BE2C (cell line): ENCODE measurements around the gene RGS6.

Source experiments
- DNase-seq: peaks from one replicate; pipeline ENCODE4 v3.0.0-alpha.2; 2020
- H3K27me3 ChIP-seq: fragments of 250-450 bp; sonication (Bioruptor Pico); 2 replicates; pipeline ENCODE4 v1.5.1; 2020; ENCODE audit warnings: mild to moderate bottlenecking
- H3K36me3 ChIP-seq: fragments of 250-450 bp; sonication (Bioruptor Pico); 2 replicates; pipeline ENCODE4 v1.5.1; 2020; ENCODE audit warnings: mild to moderate bottlenecking
- H3K4me1 ChIP-seq: fragments of 250-450 bp; sonication (Bioruptor Pico); 2 replicates; pipeline ENCODE4 v1.5.1; 2020
- H3K4me3 ChIP-seq: 2 replicates; pipeline ENCODE4 v1.5.1; 2011; ENCODE audit warnings: low read depth, low read length
- H3K9me3 ChIP-seq: fragments of 250-450 bp; sonication (Bioruptor Pico); 2 replicates; pipeline ENCODE4 v1.5.1; 2020
- TF ChIP-seq, protein P1 (sequence below): IDR thresholded peaks from 2 replicates; pipeline ENCODE4 v1.5.1; 2012; ENCODE audit warnings: mild to moderate bottlenecking, low read depth, low read length

The RGS6 gene

DNA sequence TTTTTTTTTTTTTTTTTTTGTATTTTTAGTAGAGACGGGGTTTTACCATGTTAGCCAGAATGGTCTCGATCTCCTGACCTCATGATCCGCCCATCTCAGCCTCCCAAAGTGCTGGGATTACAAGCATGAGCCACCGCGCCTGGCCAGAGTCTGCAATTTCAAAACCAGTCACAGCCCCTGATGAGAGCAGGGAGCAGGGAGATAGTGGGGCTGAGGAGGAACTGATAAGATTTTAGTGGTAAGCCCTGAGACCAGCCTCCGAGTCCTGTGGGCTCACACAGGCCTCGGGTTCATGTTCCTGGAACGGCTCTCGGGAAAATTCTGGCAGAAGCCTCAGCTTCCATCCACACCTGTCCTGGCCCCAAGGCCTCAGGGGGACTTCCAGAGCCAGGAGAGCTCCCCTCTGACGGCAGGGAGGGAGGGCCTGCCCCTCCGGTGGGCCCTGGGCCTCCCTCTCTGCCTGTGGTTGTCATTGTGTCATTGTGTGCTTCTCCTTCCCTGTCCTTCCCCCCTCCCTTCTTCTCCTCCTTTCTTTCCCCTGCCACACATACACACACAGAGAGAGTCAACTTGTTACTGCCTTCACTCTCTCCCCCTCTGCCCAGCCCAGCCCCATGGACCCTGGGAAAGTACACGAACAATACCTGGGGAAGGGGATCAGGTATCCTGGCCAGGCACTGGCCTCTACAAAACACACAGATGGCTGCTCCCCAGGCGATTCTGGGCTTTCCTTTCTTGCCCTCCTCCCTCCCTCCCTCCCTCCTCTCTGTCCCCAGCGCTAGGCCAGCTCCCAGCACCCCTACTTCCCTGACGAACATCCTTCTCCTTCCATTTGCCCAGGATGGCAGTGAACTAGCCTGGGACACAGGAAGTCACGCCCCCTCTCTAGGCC lies 667.6 kb downstream of the RGS6 start:
- peak; percentile 58 for DNase-seq
- H3K36me3 ChIP-seq: no peaks in the 10 kb centered on the region
- H3K4me1 ChIP-seq: peaks cover 6% of the 10 kb centered on the region
- TF ChIP-seq, protein P1, sequence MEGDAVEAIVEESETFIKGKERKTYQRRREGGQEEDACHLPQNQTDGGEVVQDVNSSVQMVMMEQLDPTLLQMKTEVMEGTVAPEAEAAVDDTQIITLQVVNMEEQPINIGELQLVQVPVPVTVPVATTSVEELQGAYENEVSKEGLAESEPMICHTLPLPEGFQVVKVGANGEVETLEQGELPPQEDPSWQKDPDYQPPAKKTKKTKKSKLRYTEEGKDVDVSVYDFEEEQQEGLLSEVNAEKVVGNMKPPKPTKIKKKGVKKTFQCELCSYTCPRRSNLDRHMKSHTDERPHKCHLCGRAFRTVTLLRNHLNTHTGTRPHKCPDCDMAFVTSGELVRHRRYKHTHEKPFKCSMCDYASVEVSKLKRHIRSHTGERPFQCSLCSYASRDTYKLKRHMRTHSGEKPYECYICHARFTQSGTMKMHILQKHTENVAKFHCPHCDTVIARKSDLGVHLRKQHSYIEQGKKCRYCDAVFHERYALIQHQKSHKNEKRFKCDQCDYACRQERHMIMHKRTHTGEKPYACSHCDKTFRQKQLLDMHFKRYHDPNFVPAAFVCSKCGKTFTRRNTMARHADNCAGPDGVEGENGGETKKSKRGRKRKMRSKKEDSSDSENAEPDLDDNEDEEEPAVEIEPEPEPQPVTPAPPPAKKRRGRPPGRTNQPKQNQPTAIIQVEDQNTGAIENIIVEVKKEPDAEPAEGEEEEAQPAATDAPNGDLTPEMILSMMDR: no peak
- H3K4me3 ChIP-seq: no peak overlapping the region
- no peaks in the 10 kb centered on the region for H3K9me3 ChIP-seq
- H3K27me3 ChIP-seq: no peaks in the 10 kb centered on the region

GRCh38 chr14:72600551-72601330 lies 668.5 kb downstream of the RGS6 start:
- Histone ChIP-seq H3K27me3 (no peaks in the 10 kb centered on the region), H3K36me3 (no peaks in the 10 kb centered on the region), H3K4me3 (no peak overlapping the region), H3K9me3 (no peaks in the 10 kb centered on the region), H3K4me1 (peaks cover 6% of the 10 kb centered on the region)
- TF ChIP-seq, protein P1: no peak
- DNase-seq: no peak

DNA sequence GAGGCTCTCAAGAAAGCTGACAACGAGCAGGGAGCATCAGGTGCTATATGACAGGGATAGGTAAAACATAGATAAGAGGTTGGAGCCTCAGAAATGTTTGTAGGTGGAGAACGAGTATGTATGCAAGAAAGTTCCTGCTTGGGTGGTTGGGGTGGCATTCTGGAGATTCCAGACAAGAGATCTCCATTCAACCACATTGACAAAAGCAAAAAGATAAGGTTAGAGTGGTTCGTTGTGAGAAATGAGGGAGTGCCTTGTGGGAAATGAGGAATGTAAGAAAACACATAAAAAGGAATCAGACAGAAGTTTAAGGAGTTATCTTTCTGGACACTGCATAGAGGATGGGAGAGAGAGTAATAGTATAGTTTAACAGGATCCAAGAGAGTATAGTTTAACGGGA lies 671.4 kb downstream of the RGS6 start:
- no peak for DNase-seq

GRCh38 chr14:72604133-72604532 lies 671.9 kb downstream of the RGS6 start:
- peaks cover 20% of the 10 kb centered on the region for H3K4me1 ChIP-seq
- no peak for DNase-seq
- no peaks in the 10 kb centered on the region for H3K27me3 ChIP-seq

More for the DNA sequence above, 671.4 kb downstream of the RGS6 start:
- Histone ChIP-seq H3K4me3 (no peak overlapping the region), H3K36me3 (no peaks in the 10 kb centered on the region), H3K27me3 (no peaks in the 10 kb centered on the region), H3K9me3 (no peaks in the 10 kb centered on the region), H3K4me1 (peaks cover 20% of the 10 kb centered on the region)
- TF ChIP-seq, protein P1: no peak

GRCh38 chr14:72605096-72605920 lies 673.1 kb downstream of the RGS6 start:
- no peak overlapping the region for H3K4me3 ChIP-seq
- TF ChIP-seq, protein P1: no peak
- no peaks in the 10 kb centered on the region for H3K9me3 ChIP-seq
- peaks cover 13% of the 10 kb centered on the region for H3K4me1 ChIP-seq
- H3K27me3 ChIP-seq: no peaks in the 10 kb centered on the region
- no peaks in the 10 kb centered on the region for H3K36me3 ChIP-seq
- no peak for DNase-seq

More at GRCh38 chr14:72604133-72604532, 671.9 kb downstream of the RGS6 start:
- Histone ChIP-seq H3K36me3 (no peaks in the 10 kb centered on the region), H3K4me3 (no peak overlapping the region), H3K9me3 (no peaks in the 10 kb centered on the region)
- TF ChIP-seq, protein P1: no peak
